CMK (cell line): ENCODE measurements around the gene GLP1R.
A peak's percentile ranks its signal among the peaks of the same experiment; 100 is the strongest.

Experiments
- DNase-seq: peaks from one replicate; pipeline ENCODE4 v3.0.0-alpha.2; 2010; ENCODE audit warnings: low read depth

The GLP1R gene

GRCh38 chr6:39086294-39086693, 37.7 kb downstream of the GLP1R start:
- DNase-seq = no peak

- no peak for DNase-seq
These were observed 38.1 kb downstream of the GLP1R start for GRCh38 chr6:39086711-39087110.

DNA sequence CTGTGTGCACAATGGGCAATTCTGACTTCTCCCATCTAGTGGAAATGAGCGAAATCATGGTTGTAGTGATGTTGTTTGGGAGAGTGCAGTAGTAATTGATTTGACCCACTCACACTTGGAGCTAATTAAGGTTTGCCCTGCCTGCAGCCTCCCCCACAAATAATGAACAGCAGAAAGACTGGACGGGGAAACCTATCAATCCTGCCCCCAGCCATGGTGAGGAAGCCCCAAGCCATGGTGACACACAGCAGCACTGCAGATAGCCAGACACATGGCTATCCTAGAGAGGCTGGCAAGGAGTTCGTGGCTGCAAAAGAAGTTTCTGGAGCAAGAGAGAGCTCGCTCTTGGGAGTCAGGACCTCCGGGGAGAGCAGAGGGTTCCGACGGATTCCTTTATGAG, 38.6 kb downstream of the GLP1R start:
- DNase-seq = no peak

GRCh38 chr6:39088331-39088730, 39.8 kb downstream of the GLP1R start:
- DNase-seq = no peak

DNA sequence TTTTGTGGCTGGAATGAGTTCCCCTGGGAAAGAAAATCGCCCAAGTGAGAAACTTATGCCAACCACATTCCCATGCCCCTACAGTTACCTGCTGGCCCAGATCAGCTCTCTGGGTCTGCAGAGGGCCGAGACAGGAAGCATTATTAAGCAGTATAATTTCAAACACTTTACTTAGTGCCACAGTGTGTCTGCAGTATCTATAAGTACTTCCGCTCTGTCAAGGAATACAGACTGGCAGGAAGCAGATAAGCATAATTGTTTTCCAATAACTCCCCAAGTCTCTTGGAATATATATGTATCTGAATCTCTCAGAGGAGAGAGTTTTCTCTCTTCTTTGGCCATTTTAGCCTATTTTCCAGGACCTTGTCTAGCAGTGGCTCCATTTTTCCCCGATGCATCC, 41.5 kb downstream of the GLP1R start:
- DNase-seq = peak; percentile 58

- DNase-seq = no peak
These were observed 42.6 kb downstream of the GLP1R start for GRCh38 chr6:39091220-39091619.

DNA sequence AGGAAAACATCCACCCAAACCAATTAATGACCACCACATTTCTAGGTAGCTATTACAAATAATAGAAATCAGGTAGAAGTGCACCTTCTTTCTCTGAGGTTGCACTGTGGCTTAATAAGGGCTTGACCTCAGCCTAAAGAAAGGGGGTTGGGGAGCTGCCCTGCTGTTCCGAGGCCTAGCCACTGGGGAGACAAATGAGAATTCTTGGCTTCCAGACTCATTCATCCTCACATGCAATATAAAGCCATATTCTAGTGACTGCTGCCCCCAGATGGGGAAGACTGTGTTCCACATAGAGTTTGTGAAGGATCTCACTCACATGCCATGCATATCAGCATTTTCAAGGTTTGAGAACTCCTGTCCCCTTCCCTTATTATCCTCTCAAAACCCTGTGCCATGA, 43.5 kb downstream of the GLP1R start:
- DNase-seq = no peak

- no peak for DNase-seq
These were observed 44.6 kb downstream of the GLP1R start for GRCh38 chr6:39093149-39093708.

DNA sequence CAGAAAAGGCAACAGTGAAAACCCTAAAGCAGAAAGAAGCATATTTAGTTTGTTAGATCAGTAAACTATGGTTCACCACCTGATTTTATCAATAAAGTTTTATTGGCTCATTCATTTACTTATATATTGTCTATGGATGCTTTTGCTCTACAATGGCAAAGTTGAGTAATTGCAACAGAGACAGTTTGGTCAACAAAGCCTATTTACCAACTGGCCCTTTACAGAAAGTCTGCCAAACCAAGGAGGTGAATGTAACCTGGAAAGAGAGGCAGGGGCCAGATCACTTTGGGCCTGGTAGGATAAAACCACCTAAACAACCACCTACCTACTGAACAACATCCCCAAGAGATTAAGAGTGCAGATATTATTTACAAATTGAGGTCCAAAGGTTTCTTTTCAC, 47.0 kb downstream of the GLP1R start:
- no peak for DNase-seq

GRCh38 chr6:39100358-39100757, 51.8 kb downstream of the GLP1R start:
- DNase-seq = no peak

DNA sequence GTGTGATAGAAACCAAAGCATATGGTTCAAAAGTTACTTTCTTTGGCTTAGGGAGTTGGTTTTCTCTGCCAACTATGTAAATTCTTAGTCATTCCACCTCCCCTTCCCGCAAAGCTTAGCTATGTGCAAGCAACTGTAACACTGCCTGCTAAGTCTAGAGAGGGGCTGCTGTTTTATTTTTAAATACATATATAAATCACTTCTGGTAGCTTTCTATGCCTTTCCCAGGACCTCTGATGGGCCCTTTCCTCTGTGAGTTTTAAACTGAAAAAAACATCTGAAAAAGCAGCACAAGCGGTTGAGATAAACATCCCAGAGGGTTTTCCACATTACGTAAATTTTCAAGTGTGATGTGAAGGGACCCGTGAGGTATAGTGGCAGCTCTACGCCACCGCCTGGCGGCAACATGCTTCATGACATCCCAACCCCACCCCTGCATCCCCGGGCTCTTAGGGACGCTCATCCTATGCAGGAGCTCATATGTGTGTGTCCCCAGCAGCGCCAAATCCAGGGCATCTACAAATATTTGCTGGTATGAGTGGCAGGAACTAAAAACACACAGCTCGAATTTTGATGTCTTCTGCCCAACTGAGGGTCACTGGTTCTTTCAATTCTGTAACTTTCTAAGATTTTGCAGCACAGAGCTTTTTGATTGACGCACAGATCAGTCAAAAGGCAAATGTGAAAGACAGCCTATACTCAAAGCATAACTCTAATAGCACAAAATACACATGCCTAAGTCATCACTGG, 53.7 kb downstream of the GLP1R start:
- DNase-seq = no peak

DNA sequence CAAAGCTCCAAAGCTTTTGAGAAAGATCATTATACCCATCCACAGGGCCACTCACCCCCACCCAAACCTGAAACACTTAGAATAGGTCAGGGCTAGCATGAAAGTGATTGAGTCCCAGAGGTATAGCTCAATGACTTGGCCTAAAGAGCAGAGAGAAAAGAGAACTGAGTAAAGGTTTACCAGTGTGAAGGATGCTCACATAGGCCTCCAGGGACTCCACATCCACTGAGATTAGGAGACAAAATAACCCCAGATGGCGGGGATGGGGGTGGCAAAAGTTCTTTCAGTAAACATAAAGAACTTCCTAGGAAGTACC, 54.2 kb downstream of the GLP1R start:
- DNase-seq = no peak

DNA sequence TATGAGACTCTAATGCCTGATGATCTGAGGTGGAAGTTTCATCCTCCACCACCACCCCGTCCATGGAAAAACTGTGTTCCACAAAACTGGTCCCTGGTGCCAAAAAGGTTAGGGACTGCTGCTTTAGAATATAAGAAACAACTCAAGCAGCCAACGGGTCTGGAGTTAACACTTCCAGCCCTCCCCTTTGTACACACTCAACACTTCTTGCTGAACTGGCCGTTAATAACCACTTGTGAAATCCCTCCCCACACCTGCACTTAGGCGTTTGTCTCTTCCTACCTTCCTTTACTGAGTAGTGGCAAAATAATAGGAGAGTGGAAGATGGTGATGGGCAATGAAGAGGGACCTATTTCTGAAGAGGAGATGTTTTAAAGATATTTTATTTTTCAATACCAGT, 55.9 kb downstream of the GLP1R start:
- no peak for DNase-seq

GRCh38 chr6:39107034-39107433, 58.5 kb downstream of the GLP1R start:
- DNase-seq = no peak

GRCh38 chr6:39107641-39108040, 59.1 kb downstream of the GLP1R start:
- no peak for DNase-seq

- no peak for DNase-seq
These were observed 59.7 kb downstream of the GLP1R start for GRCh38 chr6:39108041-39108839.

DNA sequence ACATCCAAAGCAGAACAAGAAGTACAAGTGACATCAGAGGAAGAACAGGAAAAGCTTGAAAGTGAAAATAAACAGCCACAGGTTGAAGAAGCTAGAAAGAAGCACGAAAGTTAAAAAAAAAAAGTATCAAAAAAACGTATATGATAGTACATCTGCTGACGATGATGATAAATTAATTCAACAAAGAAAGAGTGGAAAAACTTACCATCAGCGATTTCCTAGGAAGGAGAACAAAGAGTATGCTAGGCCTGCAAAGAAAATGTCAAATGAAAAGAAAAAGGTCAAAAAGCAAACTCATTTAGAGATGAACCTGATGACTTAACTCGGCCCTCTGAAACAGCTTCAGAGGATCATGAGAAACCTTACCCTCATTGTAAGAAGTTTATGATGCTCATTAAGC, 62.7 kb downstream of the GLP1R start:
- no peak for DNase-seq

GRCh38 chr6:39113788-39114187, 65.2 kb downstream of the GLP1R start:
- no peak for DNase-seq

- DNase-seq = no peak
These were observed 65.8 kb downstream of the GLP1R start for GRCh38 chr6:39114388-39114703.

DNA sequence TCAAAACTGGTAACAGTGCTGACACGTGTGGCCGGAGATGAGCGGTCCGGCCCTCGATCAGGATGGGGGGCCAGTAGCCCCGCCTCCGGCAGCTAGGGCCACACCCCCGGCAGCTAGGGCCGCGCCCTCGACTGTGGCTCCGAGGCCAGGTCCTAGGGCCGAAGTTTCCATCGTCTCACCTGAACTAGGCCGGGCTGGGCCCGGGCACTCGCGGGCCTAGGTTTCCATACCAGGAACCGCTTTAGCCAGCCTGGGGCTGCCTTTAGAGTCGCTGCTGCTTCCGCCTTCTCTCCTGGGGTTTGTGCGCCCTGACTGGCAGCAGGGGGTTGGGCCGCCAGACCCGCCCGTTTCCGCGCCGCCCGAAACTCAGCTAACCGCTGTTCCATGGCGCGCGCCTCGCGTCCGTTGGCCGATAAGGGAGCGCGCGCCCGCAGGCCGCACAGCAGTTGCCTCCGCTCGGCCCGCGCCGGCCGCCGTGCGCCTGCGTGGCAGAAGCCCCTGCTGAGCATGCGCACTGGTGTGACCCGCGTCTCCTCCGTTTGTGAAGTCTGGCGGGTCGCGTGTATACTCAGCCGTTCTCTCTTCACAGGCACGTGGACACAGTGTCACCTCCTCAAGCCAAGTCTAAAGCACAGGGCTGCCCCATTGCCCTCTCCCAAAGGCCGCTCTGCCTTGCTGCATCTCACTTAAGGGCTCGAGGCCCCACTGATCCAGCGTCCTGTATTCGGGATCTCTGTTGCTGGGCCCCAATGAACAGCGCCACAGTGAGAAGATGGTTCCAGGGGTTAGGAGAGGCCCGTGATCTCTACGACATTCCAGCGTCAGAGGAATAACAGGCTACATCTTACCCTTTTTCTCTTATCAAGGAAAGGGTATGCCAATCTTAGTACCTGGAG, 66.4 kb downstream of the GLP1R start, which contains the start of gene SAYSD1:
TSS of gene SAYSD1 (minus strand) at position 483 of the 896 bp plus-strand sequence. CDS start at position 386, 97 bp downstream.
- DNase-seq = peak; percentile 93

DNA sequence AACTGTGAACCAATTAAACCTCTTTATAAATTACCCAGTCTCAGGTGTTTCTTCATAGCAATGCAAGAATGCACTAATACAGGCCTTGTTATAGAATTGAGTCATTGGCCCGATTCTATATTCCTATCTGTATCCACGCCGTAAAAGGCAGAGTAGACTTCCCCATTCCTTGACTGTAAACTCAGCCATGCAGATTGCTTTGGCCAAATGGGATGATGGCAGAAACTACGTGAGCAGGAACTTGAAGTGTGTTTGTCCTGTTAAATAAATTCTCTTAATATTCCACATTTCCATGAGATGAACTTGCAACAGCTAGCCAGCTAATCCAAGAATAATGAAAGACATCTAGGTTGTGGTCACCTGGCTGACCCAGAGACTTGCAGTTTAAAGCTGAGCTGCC, 70.3 kb downstream of the GLP1R start:
- no peak for DNase-seq

- DNase-seq = no peak
These were observed 75.5 kb downstream of the GLP1R start for GRCh38 chr6:39124114-39124513.
